Astrocyte of the spinal cord (primary cell): ENCODE measurements around the gene KIF26A.
A peak's percentile ranks its signal among the peaks of the same experiment; 100 is the strongest.

Experiments used
- DNase-seq: peaks from one replicate; pipeline ENCODE4 v3.0.0; 2011; ENCODE audit warnings: low read depth, low spot score
- H3K4me3 ChIP-seq: 2 replicates; pipeline ENCODE4 v1.5.1; 2011; ENCODE audit warnings: low read depth, mild to moderate bottlenecking, low read length, moderate library complexity
- in situ Hi-C: cut with HindIII; loops from 2 replicates; pipeline ENCODE4 v1.10.0; 2017; ENCODE audit warnings: low sequenced_read_pairs
- TF ChIP-seq, protein P1 (sequence below): IDR thresholded peaks from 2 replicates; pipeline ENCODE4 v1.5.1; 2012; ENCODE audit warnings: low read depth, mild to moderate bottlenecking, low read length, inconsistent platforms

Gene KIF26A

DNA sequence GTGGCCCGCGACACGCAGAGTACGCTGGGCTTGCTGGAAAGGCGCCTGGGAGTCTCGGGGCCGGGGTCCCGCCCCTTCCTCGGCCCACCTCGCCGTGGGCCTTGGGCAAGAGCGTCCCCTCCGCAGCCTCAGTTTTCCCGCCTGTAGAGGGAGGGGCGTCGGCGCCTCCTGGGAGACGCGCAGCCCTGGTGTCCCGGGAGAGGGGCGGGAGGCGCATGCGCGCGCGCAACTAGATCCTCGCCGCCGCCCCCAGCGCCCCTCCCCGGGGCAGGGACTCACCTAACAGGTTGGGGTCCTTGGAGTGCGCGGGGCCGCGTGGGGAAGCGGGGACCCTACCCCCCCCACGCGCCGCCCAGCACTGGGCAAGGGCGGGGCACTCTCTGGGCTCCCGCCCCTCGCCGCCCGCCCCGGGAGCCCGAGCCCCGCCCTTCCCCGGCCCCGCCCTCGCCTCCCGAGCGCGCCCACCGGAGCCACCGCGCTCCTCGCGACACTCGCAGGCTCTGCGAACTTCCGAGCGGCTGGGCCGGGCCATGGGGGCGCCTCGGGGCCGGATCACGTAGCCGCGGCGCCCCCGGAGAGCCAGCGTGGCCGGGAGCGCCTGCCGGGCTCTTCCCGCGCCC is at the start of gene KIF26A:
Gene KIF26A (plus strand): TSS at position 490 of the 620 bp plus-strand sequence. CDS start 136 bp downstream, outside the sequence.
- in situ Hi-C loops = no loop called here
- DNase-seq = no peak
- H3K4me3 ChIP-seq = peak within 1 kb of the TSS; percentile 5
- TF ChIP-seq, protein P1, sequence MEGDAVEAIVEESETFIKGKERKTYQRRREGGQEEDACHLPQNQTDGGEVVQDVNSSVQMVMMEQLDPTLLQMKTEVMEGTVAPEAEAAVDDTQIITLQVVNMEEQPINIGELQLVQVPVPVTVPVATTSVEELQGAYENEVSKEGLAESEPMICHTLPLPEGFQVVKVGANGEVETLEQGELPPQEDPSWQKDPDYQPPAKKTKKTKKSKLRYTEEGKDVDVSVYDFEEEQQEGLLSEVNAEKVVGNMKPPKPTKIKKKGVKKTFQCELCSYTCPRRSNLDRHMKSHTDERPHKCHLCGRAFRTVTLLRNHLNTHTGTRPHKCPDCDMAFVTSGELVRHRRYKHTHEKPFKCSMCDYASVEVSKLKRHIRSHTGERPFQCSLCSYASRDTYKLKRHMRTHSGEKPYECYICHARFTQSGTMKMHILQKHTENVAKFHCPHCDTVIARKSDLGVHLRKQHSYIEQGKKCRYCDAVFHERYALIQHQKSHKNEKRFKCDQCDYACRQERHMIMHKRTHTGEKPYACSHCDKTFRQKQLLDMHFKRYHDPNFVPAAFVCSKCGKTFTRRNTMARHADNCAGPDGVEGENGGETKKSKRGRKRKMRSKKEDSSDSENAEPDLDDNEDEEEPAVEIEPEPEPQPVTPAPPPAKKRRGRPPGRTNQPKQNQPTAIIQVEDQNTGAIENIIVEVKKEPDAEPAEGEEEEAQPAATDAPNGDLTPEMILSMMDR = no peak

DNA sequence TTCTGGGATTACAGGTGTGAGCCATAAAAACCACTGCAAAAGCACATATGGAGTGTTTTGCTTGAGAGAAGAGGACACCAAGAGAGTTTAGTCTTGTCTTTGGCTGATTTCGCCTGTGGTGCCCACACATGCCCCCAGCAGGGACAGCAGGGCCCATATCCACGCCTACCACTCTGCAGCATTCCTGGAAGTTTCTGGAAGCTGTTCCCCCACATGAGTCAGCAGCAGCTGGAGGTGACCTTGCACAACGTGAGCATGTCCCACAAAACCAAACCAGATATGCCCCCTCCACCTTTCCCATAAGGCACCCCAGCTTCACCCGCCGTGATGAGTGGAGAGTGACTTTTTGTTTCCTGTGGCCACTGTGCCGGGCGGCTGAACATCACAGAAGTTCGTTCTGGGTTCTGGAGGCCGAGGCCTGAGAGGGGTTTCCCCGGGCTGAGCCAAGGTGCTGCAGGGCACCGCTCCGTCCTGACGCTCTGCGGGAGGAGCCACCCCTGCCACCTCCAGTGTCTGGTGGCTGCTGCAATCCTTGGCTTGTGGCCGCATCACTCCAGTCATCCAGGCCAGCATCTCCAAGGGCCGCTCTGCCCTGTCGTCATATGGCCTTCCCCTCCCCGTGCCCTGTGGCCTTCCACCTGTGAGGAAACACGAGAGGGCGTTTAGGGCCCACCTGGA is 48.2 kb upstream of the KIF26A start:
- in situ Hi-C loops = no loop called here
- no peak for DNase-seq
- TF ChIP-seq, protein P1 = no peak

DNA sequence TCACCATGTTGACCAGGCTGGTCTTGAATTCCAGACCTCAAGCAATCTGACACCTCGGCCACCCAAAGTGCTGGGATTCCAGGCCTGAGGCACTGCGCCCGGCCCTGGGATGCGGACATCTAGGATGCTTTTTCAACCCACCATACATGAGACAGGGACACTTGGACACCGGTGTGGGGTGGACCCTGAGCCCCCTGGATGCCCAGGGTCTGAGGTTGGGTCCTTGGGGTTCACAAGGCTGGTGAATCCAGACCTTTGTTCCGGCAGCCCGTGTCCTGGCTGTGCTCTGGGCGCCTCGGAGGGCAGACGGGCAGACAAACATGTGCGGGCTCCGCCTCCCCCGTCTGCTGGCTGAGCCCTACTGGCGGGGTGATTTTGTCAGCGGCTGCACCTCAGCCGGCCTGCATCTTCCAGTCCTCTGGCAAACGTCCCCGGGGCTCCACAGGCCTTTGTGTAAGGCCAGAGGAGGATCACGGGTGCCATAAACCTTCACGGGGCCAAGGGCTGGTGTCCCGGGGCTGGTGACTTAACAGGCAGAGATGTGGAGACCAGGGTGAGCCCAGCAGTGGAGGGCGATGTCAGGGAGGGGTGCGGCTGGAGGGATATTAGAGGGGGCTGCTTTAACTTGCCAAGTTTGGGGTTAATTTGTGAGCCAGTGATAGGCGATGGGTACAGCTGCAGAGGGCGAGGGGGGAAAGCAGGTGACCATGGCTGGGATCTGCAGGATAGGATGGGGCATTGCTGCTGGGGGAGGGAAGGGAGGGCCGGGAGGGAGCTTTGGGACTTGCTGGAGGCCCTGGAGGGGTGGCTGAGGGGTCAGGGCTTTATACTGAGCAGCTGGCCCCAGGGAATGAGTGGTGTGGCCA is 47.1 kb upstream of the KIF26A start:
- no peak overlapping the region for H3K4me3 ChIP-seq
- DNase-seq = no peak
- in situ Hi-C loops = no loop called here
- TF ChIP-seq, protein P1 = no peak

More for the DNA sequence above, 48.2 kb upstream of the KIF26A start:
- H3K4me3 ChIP-seq = no peak overlapping the region

DNA sequence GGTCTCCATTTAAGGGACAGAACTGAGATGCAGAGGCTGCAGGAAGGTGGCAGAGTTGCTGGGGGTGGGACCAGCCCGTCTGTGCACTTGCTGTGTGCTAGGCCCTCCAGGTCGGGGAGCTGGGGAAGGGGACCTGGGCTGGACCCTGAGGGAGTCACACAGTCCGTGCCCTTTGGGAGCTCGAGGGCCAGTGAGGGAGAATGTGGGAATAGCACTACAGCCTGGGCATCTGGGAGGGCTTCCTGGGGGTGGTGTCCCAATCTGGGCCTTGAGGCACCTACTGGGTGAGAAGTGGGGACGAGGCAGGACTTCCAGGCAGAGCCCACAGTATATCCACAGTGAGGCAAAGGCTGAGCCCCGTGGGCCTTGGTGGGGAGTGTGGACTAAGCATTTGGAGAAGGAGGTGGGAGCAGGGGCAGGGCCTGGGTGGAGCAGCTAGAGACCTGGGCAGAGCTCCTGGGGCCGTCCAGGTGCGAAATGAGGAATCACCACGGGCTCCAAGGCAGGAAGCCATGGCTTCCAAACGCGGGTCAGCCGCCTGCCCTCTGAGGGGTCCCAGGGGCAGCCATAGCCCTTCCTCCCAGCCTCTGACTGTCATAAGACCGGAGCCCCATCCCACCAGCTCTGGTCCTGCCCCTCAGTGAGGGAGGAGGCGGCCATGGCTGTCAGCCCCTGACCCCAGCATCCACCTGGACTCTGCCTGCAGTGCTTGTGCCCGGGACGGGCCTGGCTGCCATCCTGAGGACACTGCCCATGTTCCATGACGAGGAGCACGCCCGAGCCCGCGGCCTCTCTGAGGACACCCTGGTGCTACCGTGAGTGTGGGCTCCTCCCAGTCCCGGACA is 46.2 kb upstream of the KIF26A start:
- in situ Hi-C loops = no loop called here
- TF ChIP-seq, protein P1 = no peak
- no peak for DNase-seq
- no peak overlapping the region for H3K4me3 ChIP-seq

DNA sequence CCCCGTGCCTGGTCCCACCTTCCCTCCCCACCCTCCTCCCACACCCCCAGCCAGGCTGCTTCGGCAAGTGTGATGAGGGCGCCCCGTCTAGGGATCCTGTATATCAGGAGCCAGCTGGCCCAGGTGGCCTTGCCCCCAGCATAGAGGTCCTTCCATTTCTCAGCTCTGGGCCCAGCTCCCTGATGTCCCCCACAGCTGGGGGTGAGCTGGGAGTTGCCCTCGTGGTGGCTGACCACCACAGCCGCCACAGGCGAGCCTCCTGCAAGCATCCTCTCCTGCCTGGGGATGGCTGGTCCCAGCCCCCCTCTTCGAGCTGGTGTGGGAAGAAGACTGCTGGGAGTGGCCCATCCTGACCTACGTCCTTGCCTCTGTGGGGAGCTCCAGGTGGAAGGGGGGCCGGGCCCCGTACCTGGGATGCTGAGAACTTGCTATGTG is 45.4 kb upstream of the KIF26A start:
- no peak overlapping the region for H3K4me3 ChIP-seq
- in situ Hi-C loops = no loop called here
- TF ChIP-seq, protein P1 = no peak
- no peak for DNase-seq
